AG10803 (cell line): ENCODE measurements around the gene IQCB1.
"Not testable (repeated sequence)": the region's sequence is repeated elsewhere in the genome, so short reads cannot be mapped to it uniquely, and the experiment has no call there.

Experiments used
- DNase-seq: peaks from one replicate; pipeline ENCODE4 v3.0.0; 2010; ENCODE audit warnings: low read depth
- H3K4me3 ChIP-seq: 2 replicates; pipeline ENCODE4 v1.5.1; 2011; ENCODE audit warnings: mild to moderate bottlenecking, low read length, control low read depth
- CTCF ChIP-seq: conservative IDR thresholded peaks from 2 replicates; pipeline ENCODE4 v1.5.1; 2011; ENCODE audit warnings: mild to moderate bottlenecking, low read length, control low read depth, inconsistent platforms

The IQCB1 gene

GRCh38 chr3:121747976-121748375 is 86.9 kb downstream of the IQCB1 start:
- no peak for TF ChIP-seq CTCF
- H3K4me3 ChIP-seq: peak overlapping the region; percentile 96
- DNase-seq: no peak

GRCh38 chr3:121743106-121743505 is 91.8 kb downstream of the IQCB1 start:
- not testable (repeated sequence) for H3K4me3 ChIP-seq, DNase-seq

- DNase-seq: no peak
- TF ChIP-seq CTCF: no peak
- H3K4me3 ChIP-seq: no peak overlapping the region
These were observed 94.0 kb downstream of the IQCB1 start for GRCh38 chr3:121740896-121741295.

GRCh38 chr3:121739902-121740301 is 95.0 kb downstream of the IQCB1 start:
- TF ChIP-seq CTCF: no peak
- no peak overlapping the region for H3K4me3 ChIP-seq
- no peak for DNase-seq

- no peak overlapping the region for H3K4me3 ChIP-seq
- no peak for DNase-seq
- TF ChIP-seq CTCF: no peak
These were observed 97.2 kb downstream of the IQCB1 start for GRCh38 chr3:121737644-121738043.

- no peak for TF ChIP-seq CTCF
- H3K4me3 ChIP-seq: no peak overlapping the region
These were observed 98.7 kb downstream of the IQCB1 start for GRCh38 chr3:121736112-121736511.

GRCh38 chr3:121735047-121735696 is 99.7 kb downstream of the IQCB1 start:
- H3K4me3 ChIP-seq: no peak overlapping the region
- no peak for DNase-seq
- TF ChIP-seq CTCF: no peak

More at GRCh38 chr3:121736112-121736511, 98.7 kb downstream of the IQCB1 start:
- DNase-seq: no peak
